OCI-LY3 (cell line): ENCODE measurements around the gene EHHADH.

ENCODE experiments used
- H2AFZ ChIP-seq: fragments of 200-600, 300-600 bp; shearing (Covaris generic); 2 replicates; pipeline ENCODE4 v1.6.0; 2014; ENCODE audit warnings: antibody characterized with exemption, low read depth, low read length
- H3K27ac ChIP-seq: fragments of 200-600, 300-600 bp; sonication (generic); 2 replicates; pipeline ENCODE4 v1.5.1; 2014; ENCODE audit warnings: mild to moderate bottlenecking, low read length, moderate library complexity, mixed read lengths
- H3K27me3 ChIP-seq: fragments of 200-600, 300-600 bp; sonication (generic); 2 replicates; pipeline ENCODE4 v1.6.1; 2014; ENCODE audit warnings: low read depth, low read length, mixed read lengths
- H3K36me3 ChIP-seq: fragments of 200-600, 300-600 bp; sonication (generic); replicated peaks from 2 replicates; pipeline ENCODE3; 2014; ENCODE audit warnings: low read depth, low read length, mixed read lengths
- H3K4me1 ChIP-seq: fragments of 300-600, 200-600 bp; sonication (generic); 2 replicates; pipeline ENCODE4 v1.6.1; 2014; ENCODE audit warnings: low read length, mixed read lengths
- H3K4me2 ChIP-seq: fragments of 200-600, 300-600 bp; sonication (generic); 2 replicates; pipeline ENCODE4 v1.6.1; 2014; ENCODE audit warnings: low read length, mixed read lengths
- H3K4me3 ChIP-seq: fragments of 300-600, 200-600 bp; sonication (generic); 2 replicates; pipeline ENCODE4 v1.5.1; 2014; ENCODE audit warnings: antibody characterized with exemption, mild to moderate bottlenecking, low read length, moderate library complexity
- H3K79me2 ChIP-seq: fragments of 300-600, 200-600 bp; shearing (Covaris generic); 2 replicates; pipeline ENCODE4 v1.6.1; 2014; ENCODE audit warnings: mild to moderate bottlenecking, low read length, mixed read lengths
- H3K9ac ChIP-seq: fragments of 300-600, 200-600 bp; shearing (Covaris generic); 2 replicates; pipeline ENCODE4 v1.6.0; 2014; ENCODE audit warnings: mild to moderate bottlenecking, low read length, moderate library complexity
- H3K9me3 ChIP-seq: fragments of 200-600, 300-600 bp; shearing (Covaris generic); 2 replicates; pipeline ENCODE4 v1.6.1; 2014; ENCODE audit warnings: low read length, mixed read lengths; ENCODE audit not compliant: insufficient read depth
- H4K20me1 ChIP-seq: fragments of 200-600, 300-600 bp; sonication (generic); 2 replicates; pipeline ENCODE4 v1.6.1; 2016; ENCODE audit warnings: low read length, mixed read lengths; ENCODE audit not compliant: insufficient read depth
- EZH2phosphoT487 ChIP-seq: fragments of 200-600 bp; shearing (Covaris generic); IDR thresholded peaks from 2 replicates; pipeline ENCODE4 v1.6.1; 2018; ENCODE audit warnings: antibody characterized with exemption, mixed run types, low read depth
- TF ChIP-seq, protein P1 (sequence below): fragments of 200-600, 300-600 bp; sonication (generic); IDR thresholded peaks from 2 replicates; pipeline ENCODE4 v1.5.1; 2014; ENCODE audit warnings: antibody characterized with exemption, low read length, low read depth

The EHHADH gene

DNA sequence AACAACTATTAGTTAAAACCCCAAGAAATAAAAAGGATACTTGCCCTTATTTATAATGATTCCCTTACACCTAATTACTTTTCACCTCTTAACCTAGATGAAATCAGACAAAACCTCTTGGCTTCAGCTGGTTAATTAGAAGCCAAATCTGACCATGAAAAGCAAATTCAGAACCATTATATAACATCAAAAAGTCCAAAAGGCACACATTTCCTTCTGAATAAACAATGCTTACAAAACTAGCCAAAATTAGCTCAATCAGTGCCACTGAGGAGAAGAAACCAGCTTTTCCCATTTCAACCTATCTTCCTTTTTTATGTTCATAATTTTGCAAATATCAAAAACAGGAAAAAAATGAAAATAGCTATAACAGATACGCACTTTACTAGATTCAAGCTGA, 3.2 kb downstream of the EHHADH start:
- no peaks in the 10 kb centered on the region for H3K9me3 ChIP-seq
- H3K79me2 ChIP-seq = no peaks in the 10 kb centered on the region
- TF ChIP-seq EZH2phosphoT487 = no peak
- TF ChIP-seq, protein P1, sequence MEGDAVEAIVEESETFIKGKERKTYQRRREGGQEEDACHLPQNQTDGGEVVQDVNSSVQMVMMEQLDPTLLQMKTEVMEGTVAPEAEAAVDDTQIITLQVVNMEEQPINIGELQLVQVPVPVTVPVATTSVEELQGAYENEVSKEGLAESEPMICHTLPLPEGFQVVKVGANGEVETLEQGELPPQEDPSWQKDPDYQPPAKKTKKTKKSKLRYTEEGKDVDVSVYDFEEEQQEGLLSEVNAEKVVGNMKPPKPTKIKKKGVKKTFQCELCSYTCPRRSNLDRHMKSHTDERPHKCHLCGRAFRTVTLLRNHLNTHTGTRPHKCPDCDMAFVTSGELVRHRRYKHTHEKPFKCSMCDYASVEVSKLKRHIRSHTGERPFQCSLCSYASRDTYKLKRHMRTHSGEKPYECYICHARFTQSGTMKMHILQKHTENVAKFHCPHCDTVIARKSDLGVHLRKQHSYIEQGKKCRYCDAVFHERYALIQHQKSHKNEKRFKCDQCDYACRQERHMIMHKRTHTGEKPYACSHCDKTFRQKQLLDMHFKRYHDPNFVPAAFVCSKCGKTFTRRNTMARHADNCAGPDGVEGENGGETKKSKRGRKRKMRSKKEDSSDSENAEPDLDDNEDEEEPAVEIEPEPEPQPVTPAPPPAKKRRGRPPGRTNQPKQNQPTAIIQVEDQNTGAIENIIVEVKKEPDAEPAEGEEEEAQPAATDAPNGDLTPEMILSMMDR = no peak
- H4K20me1 ChIP-seq = no peaks in the 10 kb centered on the region
- H3K27me3 ChIP-seq = no peaks in the 10 kb centered on the region
- H3K9ac ChIP-seq = no peak overlapping the region
- H2AFZ ChIP-seq = no peak overlapping the region
- H3K4me1 ChIP-seq = no peaks in the 10 kb centered on the region
- no peak overlapping the region for H3K27ac ChIP-seq
- no peaks in the 10 kb centered on the region for H3K36me3 ChIP-seq
- no peak overlapping the region for H3K4me2 ChIP-seq
- no peak overlapping the region for H3K4me3 ChIP-seq

DNA sequence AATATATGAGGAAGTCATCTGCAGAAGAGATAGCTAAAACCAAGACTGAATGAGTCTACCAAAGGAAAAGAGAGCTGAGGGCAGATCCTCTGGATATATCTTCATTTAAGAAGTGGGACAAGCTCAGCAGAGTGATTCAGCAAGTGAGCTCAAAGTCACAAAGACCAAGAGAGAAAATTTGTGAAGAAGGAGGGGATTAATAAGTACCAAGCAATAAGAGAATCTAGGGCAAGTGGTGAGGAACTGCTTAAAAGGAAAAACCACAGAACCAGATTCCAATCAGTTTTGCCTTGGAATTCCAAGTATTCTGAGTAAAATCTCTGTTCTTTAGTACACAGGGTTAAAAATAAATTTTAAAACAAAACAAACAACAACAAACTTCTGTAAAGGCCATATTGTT, 3.6 kb downstream of the EHHADH start:
- Histone ChIP-seq H3K4me1 (no peaks in the 10 kb centered on the region), H2AFZ (no peak overlapping the region), H4K20me1 (no peaks in the 10 kb centered on the region), H3K27ac (no peak overlapping the region), H3K9me3 (no peaks in the 10 kb centered on the region), H3K79me2 (no peaks in the 10 kb centered on the region), H3K36me3 (no peaks in the 10 kb centered on the region), H3K4me2 (no peak overlapping the region), H3K9ac (no peak overlapping the region), H3K27me3 (no peaks in the 10 kb centered on the region), H3K4me3 (no peak overlapping the region)
- no peak for TF ChIP-seq EZH2phosphoT487
- TF ChIP-seq, protein P1 = no peak

DNA sequence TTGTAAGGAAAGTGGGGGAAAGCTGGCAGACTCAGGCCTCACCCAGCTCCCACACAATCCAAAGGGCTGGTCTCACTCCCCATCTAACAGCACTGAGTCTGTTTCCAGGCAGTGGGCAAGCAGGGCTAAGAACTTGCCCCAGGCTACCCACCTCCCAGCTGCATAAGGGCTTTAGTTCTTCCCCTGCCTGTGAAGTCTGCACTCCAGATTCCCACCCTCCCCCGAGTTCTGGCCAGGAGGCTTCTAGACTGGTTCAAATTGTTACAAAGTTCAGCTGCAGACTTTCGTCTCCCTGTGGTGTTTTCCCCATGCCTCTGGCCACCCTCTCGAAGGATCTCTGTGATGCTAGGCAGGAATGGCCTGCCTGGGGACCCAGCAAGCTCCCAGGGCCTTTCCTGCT, 11.2 kb downstream of the EHHADH start:
- Histone ChIP-seq H3K79me2 (no peaks in the 10 kb centered on the region), H3K27me3 (no peaks in the 10 kb centered on the region), H3K4me3 (no peak overlapping the region), H3K27ac (no peak overlapping the region), H3K9me3 (no peaks in the 10 kb centered on the region), H3K36me3 (no peaks in the 10 kb centered on the region), H3K4me2 (no peak overlapping the region), H3K4me1 (no peaks in the 10 kb centered on the region), H2AFZ (no peak overlapping the region), H4K20me1 (no peaks in the 10 kb centered on the region), H3K9ac (no peak overlapping the region)
- no peak for TF ChIP-seq EZH2phosphoT487
- TF ChIP-seq, protein P1 = no peak

DNA sequence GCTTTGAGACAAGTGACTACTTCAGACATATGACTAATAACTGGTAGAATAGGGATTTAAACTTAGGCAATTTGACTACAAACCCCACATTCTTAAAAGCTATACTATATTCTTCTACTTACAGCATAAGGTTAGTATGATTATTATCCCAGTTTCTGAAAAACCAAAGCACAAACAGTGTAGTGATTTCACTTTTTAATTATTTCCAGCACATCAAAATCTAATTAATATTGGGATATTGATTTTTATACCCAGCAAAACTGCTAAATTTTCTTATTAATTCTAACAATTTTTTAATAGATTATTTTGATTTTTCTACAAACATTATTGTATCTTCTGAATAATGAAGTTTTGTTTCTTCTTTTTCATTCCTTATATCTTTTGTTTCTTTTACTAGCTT, 16.9 kb downstream of the EHHADH start:
- no peak overlapping the region for H2AFZ ChIP-seq
- no peak overlapping the region for H3K4me3 ChIP-seq
- no peak overlapping the region for H3K9ac ChIP-seq
- TF ChIP-seq, protein P1 = no peak
- TF ChIP-seq EZH2phosphoT487 = no peak
- H3K36me3 ChIP-seq = no peaks in the 10 kb centered on the region
- no peak overlapping the region for H3K4me2 ChIP-seq
- H3K9me3 ChIP-seq = peaks cover 9% of the 10 kb centered on the region; the same call in 1 of the 2 replicates
- no peaks in the 10 kb centered on the region for H3K79me2 ChIP-seq
- no peaks in the 10 kb centered on the region for H4K20me1 ChIP-seq
- H3K4me1 ChIP-seq = no peaks in the 10 kb centered on the region
- H3K27ac ChIP-seq = no peak overlapping the region
- no peaks in the 10 kb centered on the region for H3K27me3 ChIP-seq
